ENCODE data around the gene ARHGEF9.

GRCh38 chrX:63782515-63782914 lies 2.5 kb downstream of the ARHGEF9 start:
- TF ChIP-seq, protein P1, sequence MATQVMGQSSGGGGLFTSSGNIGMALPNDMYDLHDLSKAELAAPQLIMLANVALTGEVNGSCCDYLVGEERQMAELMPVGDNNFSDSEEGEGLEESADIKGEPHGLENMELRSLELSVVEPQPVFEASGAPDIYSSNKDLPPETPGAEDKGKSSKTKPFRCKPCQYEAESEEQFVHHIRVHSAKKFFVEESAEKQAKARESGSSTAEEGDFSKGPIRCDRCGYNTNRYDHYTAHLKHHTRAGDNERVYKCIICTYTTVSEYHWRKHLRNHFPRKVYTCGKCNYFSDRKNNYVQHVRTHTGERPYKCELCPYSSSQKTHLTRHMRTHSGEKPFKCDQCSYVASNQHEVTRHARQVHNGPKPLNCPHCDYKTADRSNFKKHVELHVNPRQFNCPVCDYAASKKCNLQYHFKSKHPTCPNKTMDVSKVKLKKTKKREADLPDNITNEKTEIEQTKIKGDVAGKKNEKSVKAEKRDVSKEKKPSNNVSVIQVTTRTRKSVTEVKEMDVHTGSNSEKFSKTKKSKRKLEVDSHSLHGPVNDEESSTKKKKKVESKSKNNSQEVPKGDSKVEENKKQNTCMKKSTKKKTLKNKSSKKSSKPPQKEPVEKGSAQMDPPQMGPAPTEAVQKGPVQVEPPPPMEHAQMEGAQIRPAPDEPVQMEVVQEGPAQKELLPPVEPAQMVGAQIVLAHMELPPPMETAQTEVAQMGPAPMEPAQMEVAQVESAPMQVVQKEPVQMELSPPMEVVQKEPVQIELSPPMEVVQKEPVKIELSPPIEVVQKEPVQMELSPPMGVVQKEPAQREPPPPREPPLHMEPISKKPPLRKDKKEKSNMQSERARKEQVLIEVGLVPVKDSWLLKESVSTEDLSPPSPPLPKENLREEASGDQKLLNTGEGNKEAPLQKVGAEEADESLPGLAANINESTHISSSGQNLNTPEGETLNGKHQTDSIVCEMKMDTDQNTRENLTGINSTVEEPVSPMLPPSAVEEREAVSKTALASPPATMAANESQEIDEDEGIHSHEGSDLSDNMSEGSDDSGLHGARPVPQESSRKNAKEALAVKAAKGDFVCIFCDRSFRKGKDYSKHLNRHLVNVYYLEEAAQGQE (IDR thresholded peaks at IDR 0.05; ENCODE audit: insufficient read depth in 1 of 2, low read depth in 2 of 2, low read length in 2 of 2), result no peak
- TF ChIP-seq TAF1 (IDR thresholded peaks at IDR 0.05; ENCODE audit: borderline replicate concordance, insufficient read depth, low read length), result no peak
